GM10248 (cell line): ENCODE results near the gene MTMR12.

Experiments
- CTCF ChIA-PET: fragments of 300-600 bp; sonication (Branson Sonifier 250); formaldehyde crosslinking; extraction: SDS; loops from one replicate; lab custom pipeline; 2021; ENCODE audit warnings: antibody characterized with exemption; lab: Yijun Ruan, JAX
- POLR2A ChIA-PET: fragments of 350-650 bp; sonication (Branson Sonifier 250); formaldehyde crosslinking; extraction: SDS; loops from one replicate; lab custom pipeline; 2020; ENCODE audit warnings: antibody characterized with exemption; lab: Yijun Ruan, JAX
- DNase-seq: peaks from one replicate; pipeline ENCODE4 v3.0.0; 2012; ENCODE audit errors: extremely low spot score
- TF ChIP-seq, protein P1 (sequence below): IDR thresholded peaks from 2 replicates; pipeline ENCODE4 v1.5.1; 2012; ENCODE audit warnings: mild to moderate bottlenecking, low read depth; ENCODE audit errors: extremely low read depth, missing control alignments, control extremely low read depth

The MTMR12 gene

GRCh38 chr5:32339198-32339597 lies 26.5 kb upstream of the MTMR12 start:
- ChIA-PET CTCF (interaction anchor here (1.4 to 11.3 kb wide), 2 partner anchors 9 kb away, joined by 4 to 75 read pairs; no protein-coding TSS in a partner anchor), POLR2A (no interaction called here)
- TF ChIP-seq, protein P1, sequence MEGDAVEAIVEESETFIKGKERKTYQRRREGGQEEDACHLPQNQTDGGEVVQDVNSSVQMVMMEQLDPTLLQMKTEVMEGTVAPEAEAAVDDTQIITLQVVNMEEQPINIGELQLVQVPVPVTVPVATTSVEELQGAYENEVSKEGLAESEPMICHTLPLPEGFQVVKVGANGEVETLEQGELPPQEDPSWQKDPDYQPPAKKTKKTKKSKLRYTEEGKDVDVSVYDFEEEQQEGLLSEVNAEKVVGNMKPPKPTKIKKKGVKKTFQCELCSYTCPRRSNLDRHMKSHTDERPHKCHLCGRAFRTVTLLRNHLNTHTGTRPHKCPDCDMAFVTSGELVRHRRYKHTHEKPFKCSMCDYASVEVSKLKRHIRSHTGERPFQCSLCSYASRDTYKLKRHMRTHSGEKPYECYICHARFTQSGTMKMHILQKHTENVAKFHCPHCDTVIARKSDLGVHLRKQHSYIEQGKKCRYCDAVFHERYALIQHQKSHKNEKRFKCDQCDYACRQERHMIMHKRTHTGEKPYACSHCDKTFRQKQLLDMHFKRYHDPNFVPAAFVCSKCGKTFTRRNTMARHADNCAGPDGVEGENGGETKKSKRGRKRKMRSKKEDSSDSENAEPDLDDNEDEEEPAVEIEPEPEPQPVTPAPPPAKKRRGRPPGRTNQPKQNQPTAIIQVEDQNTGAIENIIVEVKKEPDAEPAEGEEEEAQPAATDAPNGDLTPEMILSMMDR = no peak
- no peak for DNase-seq

DNA sequence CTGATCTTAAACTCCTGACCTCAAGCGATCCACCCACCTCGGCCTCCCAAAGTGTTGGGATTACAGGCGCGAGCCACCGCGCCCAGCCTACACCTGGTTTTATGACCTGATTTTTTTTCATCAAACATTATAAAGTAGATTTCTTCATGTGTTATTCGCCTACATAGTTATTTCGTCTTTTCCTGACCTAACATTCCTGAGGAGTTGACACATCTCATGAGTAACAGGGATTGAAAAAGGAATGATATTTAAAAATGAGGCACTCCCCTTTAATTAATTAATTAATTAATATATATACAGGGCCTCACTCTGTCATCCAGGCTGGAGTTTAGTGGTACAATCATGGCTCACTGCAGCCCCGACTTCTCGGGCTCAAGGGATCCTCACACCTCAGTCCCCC lies 20.2 kb upstream of the MTMR12 start:
- POLR2A ChIA-PET = no interaction called here
- TF ChIP-seq, protein P1 = no peak
- DNase-seq = no peak
- CTCF ChIA-PET = interaction anchor here (8.9 kb wide), 1 partner anchor 100 kb away, joined by 204 read pairs; no protein-coding TSS in a partner anchor

GRCh38 chr5:32332361-32332760 lies 19.6 kb upstream of the MTMR12 start:
- no peak for DNase-seq
- POLR2A ChIA-PET = no interaction called here
- TF ChIP-seq, protein P1 = no peak
- CTCF ChIA-PET = interaction anchor here (5.4 to 8.9 kb wide), 2 partner anchors 12 to 99 kb away, joined by 75 to 204 read pairs; no protein-coding TSS in a partner anchor

DNA sequence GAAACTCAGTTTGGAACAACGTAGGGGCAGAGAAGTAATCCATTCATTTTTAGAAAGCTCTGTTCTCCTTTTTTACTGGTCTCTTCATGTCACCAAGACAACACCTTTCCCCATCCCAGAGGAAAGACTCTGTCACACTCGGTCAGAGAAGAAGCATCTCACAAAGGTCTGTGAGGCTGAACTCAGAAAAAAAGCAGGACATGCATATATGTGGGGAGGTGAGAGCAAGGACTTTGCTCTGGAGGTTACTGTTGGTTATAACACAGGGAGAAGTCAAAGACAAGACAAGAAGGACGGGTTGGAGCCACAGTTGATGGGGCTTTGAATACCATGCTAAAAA lies 19.2 kb upstream of the MTMR12 start:
- TF ChIP-seq, protein P1 = no peak
- CTCF ChIA-PET = interaction anchor here (4.5 to 8.9 kb wide), 3 partner anchors 12 to 99 kb away, joined by 37 to 204 read pairs (median 75); no protein-coding TSS in a partner anchor
- no peak for DNase-seq
- POLR2A ChIA-PET = no interaction called here

GRCh38 chr5:32331217-32331934 lies 18.6 kb upstream of the MTMR12 start:
- TF ChIP-seq, protein P1 = no peak
- no peak for DNase-seq
- POLR2A ChIA-PET = no interaction called here
- CTCF ChIA-PET = interaction anchor here (1.0 to 8.9 kb wide), 6 partner anchors 11 to 105 kb away, joined by 3 to 204 read pairs (median 33); no protein-coding TSS in a partner anchor

- no peak for DNase-seq
- TF ChIP-seq, protein P1 = no peak
- ChIA-PET CTCF (interaction anchor here (0.7 to 8.9 kb wide), 38 partner anchors 10 to 195 kb away, joined by 3 to 204 read pairs (median 6); partner anchors contain the start of gene GOLPH3), POLR2A (no interaction called here)
These were observed 17.6 kb upstream of the MTMR12 start for GRCh38 chr5:32330126-32330971.
